ENCODE results near the gene ZFYVE27. TPM values are rescaled to one million over a fixed set of nuclear protein-coding genes. Genes with fewer than 3 reads are reported as not detected.

ZFYVE27 gene
- total RNA-seq, 1 experiment from 2014 or later = 41.6 TPM

DNA sequence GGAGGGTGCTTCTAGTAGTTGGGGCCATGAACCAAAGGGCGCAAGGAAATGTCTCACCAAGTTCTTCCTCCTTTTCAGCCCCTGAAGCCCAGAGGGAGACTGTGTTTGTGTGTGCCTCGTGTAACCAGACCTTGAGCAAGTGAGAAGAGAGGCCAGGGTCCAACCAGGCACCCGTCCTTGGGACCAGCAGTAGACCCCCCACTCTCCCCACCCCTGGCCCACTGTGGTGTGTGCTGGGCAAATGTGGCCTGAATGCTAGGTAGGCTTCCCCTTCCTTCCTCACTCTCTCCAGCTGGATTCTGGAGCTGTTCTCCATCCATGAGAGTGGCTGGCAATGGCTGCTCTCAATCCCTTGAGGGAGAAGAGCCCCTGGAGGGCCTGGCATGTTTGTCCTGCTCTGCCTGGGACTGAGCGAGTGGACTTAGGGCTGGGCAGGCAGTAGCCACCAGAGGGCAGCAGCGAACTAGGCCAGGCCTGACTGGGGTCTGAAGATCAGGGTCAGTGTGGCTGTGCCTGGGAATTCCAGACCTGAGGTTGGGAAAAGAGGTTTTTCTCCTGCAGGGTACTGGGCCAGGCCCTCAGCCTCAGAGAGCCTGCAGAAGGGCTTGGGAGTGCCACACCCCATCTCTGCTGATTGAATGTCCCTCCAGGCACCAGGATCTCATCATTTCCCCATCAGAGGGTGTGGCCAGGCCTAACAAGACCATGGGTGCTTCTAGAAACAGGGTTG lies 22.4 kb downstream of the ZFYVE27 start:
- H3K4me3 Mint-ChIP-seq (ENCODE audit: unreplicated experiment) = no peak overlapping the region
- Histone ChIP-seq H3K4me1 (peaks cover 5% of the 10 kb centered on the region; the same call in 1 of the 2 replicates), H3K36me3 (ENCODE audit: control insufficient read depth, insufficient read depth, low read length) (peaks cover 18% of the 10 kb centered on the region), H3K27me3 (replicated peaks; ENCODE audit: control insufficient read depth, insufficient read depth, low read length) (no peaks in the 10 kb centered on the region), H3K4me3 (ENCODE audit: low read depth, low read length) (no peak overlapping the region), H3K9me3 (no peaks in the 10 kb centered on the region)
- intact Hi-C loops (cut with micrococcal nuclease; ENCODE audit: unreplicated experiment) = loop anchor here (1.0 to 2.0 kb wide), 3 partner anchors 12 to 110 kb away; partner anchors contain the start of gene SFRP5
- H3K27me3 Mint-ChIP-seq (ENCODE audit: insufficient read depth, unreplicated experiment) = no peaks in the 10 kb centered on the region
- H3K36me3 Mint-ChIP-seq (ENCODE audit: insufficient read depth, unreplicated experiment) = peaks cover 64% of the 10 kb centered on the region
- no peaks in the 10 kb centered on the region for H3K9me3 Mint-ChIP-seq (ENCODE audit: unreplicated experiment)
- ChIA-PET POLR2A (no interaction called here), CTCF (interaction anchor here (0.6 kb wide), 1 partner anchor 35 kb away, joined by 6 read pairs; no protein-coding TSS in a partner anchor)
- H3K4me1 Mint-ChIP-seq (ENCODE audit: low read depth, unreplicated experiment) = peaks cover 4% of the 10 kb centered on the region
- TF ChIP-seq CTCF (IDR thresholded peaks at IDR 0.05; ENCODE audit: insufficient read depth in 1 of 2, low read depth in 1 of 2, low read length in 1 of 2, severe bottlenecking in 1 of 2, unreplicated experiment in 1 of 2) = peak; percentile 89 to 99
- H3K27ac Mint-ChIP-seq (ENCODE audit: unreplicated experiment) = peak overlapping the region; percentile 53
- DNase-seq = peak; percentile 81 to 86
- BruUV-seq (replicated peaks) = no TSS peak

- ChIA-PET CTCF (no interaction called here), POLR2A (interaction anchor here (0.5 kb wide), 1 partner anchor 890 kb away, joined by 7 read pairs; no protein-coding TSS in a partner anchor)
- H3K4me1 ChIP-seq = peaks cover 11% of the 10 kb centered on the region
- Mint-ChIP-seq H3K36me3 (ENCODE audit: insufficient read depth, unreplicated experiment) (peaks cover 65% of the 10 kb centered on the region), H3K4me3 (ENCODE audit: unreplicated experiment) (no peak overlapping the region), H3K4me1 (ENCODE audit: low read depth, unreplicated experiment) (peaks cover 9% of the 10 kb centered on the region), H3K9me3 (ENCODE audit: unreplicated experiment) (no peaks in the 10 kb centered on the region), H3K27ac (ENCODE audit: unreplicated experiment) (no peak overlapping the region), H3K27me3 (ENCODE audit: insufficient read depth, unreplicated experiment) (no peaks in the 10 kb centered on the region)
- TF ChIP-seq CTCF (IDR thresholded peaks at IDR 0.05; ENCODE audit: insufficient read depth in 1 of 2, low read depth in 1 of 2, low read length in 1 of 2, severe bottlenecking in 1 of 2, unreplicated experiment in 1 of 2) = no peak
- no peaks in the 10 kb centered on the region for H3K27me3 ChIP-seq (replicated peaks; ENCODE audit: control insufficient read depth, insufficient read depth, low read length)
- no peak overlapping the region for H3K4me3 ChIP-seq (ENCODE audit: low read depth, low read length)
- intact Hi-C loops (cut with micrococcal nuclease; ENCODE audit: unreplicated experiment) = loop anchor here (1.0 to 2.0 kb wide), 3 partner anchors 11 to 109 kb away; partner anchors contain the start of gene SFRP5
- no TSS peak for BruUV-seq (replicated peaks)
- no peaks in the 10 kb centered on the region for H3K9me3 ChIP-seq
- H3K36me3 ChIP-seq (ENCODE audit: control insufficient read depth, insufficient read depth, low read length) = peaks cover 15% of the 10 kb centered on the region
- DNase-seq = no peak
Observed at GRCh38 chr10:97759946-97760345, 23.0 kb downstream of the ZFYVE27 start.

- TSS peak; percentile 23 for BruUV-seq (replicated peaks)
- ChIA-PET CTCF (no interaction called here), POLR2A (interaction anchor here (0.5 kb wide), 1 partner anchor 891 kb away, joined by 7 read pairs; no protein-coding TSS in a partner anchor)
- intact Hi-C loops (cut with micrococcal nuclease; ENCODE audit: unreplicated experiment) = no loop called here
- H3K36me3 Mint-ChIP-seq (ENCODE audit: insufficient read depth, unreplicated experiment) = peaks cover 58% of the 10 kb centered on the region
- no peak for TF ChIP-seq CTCF (IDR thresholded peaks at IDR 0.05; ENCODE audit: insufficient read depth in 1 of 2, low read depth in 1 of 2, low read length in 1 of 2, severe bottlenecking in 1 of 2, unreplicated experiment in 1 of 2)
- Histone ChIP-seq H3K4me1 (peaks cover 13% of the 10 kb centered on the region), H3K27me3 (replicated peaks; ENCODE audit: control insufficient read depth, insufficient read depth, low read length) (no peaks in the 10 kb centered on the region), H3K36me3 (ENCODE audit: control insufficient read depth, insufficient read depth, low read length) (peaks cover 14% of the 10 kb centered on the region), H3K9me3 (no peaks in the 10 kb centered on the region), H3K4me3 (ENCODE audit: low read depth, low read length) (no peak overlapping the region)
- DNase-seq = no peak
- H3K4me3 Mint-ChIP-seq (ENCODE audit: unreplicated experiment) = no peak overlapping the region
- no peak overlapping the region for H3K27ac Mint-ChIP-seq (ENCODE audit: unreplicated experiment)
- H3K27me3 Mint-ChIP-seq (ENCODE audit: insufficient read depth, unreplicated experiment) = no peaks in the 10 kb centered on the region
- no peaks in the 10 kb centered on the region for H3K9me3 Mint-ChIP-seq (ENCODE audit: unreplicated experiment)
- peaks cover 9% of the 10 kb centered on the region for H3K4me1 Mint-ChIP-seq (ENCODE audit: low read depth, unreplicated experiment)
Observed at GRCh38 chr10:97760461-97761257, 23.7 kb downstream of the ZFYVE27 start.
